ENCODE measurements around the gene FSHB. TPM values are rescaled to one million over a fixed set of nuclear protein-coding genes. Genes with fewer than 3 reads are reported as not detected.

Gene FSHB
- total and polyA plus RNA-seq, 2 of the 8 experiments (the other 6 are each of a cell fraction or from before 2014, with no cell fraction given) = not detected

DNA sequence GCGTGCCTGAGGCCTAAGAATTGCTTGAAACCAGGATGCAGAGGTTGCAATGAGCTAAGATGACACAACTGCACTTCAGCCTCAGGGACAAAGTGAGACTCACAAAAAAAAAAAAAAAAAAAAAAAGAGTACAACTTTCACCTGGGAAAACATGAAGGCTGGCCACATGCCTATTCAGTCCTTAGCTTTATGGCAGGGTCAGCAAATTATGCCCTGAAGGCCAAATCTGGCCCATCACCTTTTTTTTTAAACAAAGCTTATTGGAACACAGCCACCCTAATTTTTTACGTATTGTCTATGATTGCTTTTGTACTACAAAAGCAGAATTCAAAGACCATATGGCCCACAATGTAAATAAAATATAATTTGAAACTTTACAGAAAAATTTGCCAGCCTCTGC lies 8.2 kb downstream of the FSHB start:
- Histone ChIP-seq H3K4ac (replicated peaks; ENCODE audit: insufficient read length, low read depth, low read length) (no peak overlapping the region), H3K23ac (ENCODE audit: insufficient read length) (no peak overlapping the region), H3K27ac (ENCODE audit: low read depth, low read length) (no peak overlapping the region), H3K79me2 (ENCODE audit: control insufficient read depth in 1 of 2, insufficient read depth in 2 of 2, low read length in 2 of 2) (no peaks in the 10 kb centered on the region), H3K27me3 (replicated peaks in 1 of 4; ENCODE audit: control insufficient read depth in 3 of 4, extremely low read depth in 1 of 4, insufficient read depth in 3 of 4, low read length in 3 of 4) (no peaks in the 10 kb centered on the region), H3K9ac (replicated peaks in 1 of 4; ENCODE audit: extremely low read depth in 1 of 4, low read depth in 3 of 4, low read length in 3 of 4) (no peak overlapping the region), H3K56ac (replicated peaks; ENCODE audit: insufficient read length, low read depth, low read length) (no peak overlapping the region), H3K9me3 (ENCODE audit: insufficient read depth in 2 of 2, low read depth in 1 of 2, low read length in 1 of 2) (no peaks in the 10 kb centered on the region; a peak in 1 of 4 replicates), H2AFZ (ENCODE audit: low read length) (no peak overlapping the region), H4K20me1 (replicated peaks in 1 of 2; ENCODE audit: control insufficient read depth in 1 of 2, insufficient read depth in 2 of 2, low read length in 2 of 2) (no peaks in the 10 kb centered on the region), H3K4me2 (ENCODE audit: insufficient read depth in 1 of 2, low read depth in 2 of 2, low read length in 2 of 2) (no peak overlapping the region), H3K4me3 (ENCODE audit: extremely low read depth in 1 of 4, insufficient read depth in 2 of 4, low read depth in 3 of 4, low read length in 4 of 4) (no peak overlapping the region), H2BK12ac (ENCODE audit: low read depth, low read length) (no peak overlapping the region), H4K91ac (replicated peaks; ENCODE audit: insufficient read length, low read length) (no peak overlapping the region), H2BK15ac (ENCODE audit: low read length) (no peak overlapping the region), H4K8ac (ENCODE audit: extremely low read depth, insufficient read depth, low read length) (no peak overlapping the region), H2AK5ac (ENCODE audit: low read depth, low read length) (no peak overlapping the region), H3K18ac (ENCODE audit: extremely low read depth, low read length) (no peak overlapping the region), H3K14ac (ENCODE audit: insufficient read length) (no peak overlapping the region), H3K23me2 (ENCODE audit: low read depth, low read length) (no peaks in the 10 kb centered on the region), H2BK5ac (ENCODE audit: low read depth, low read length) (no peak overlapping the region), H2BK20ac (ENCODE audit: low read length) (no peak overlapping the region), H3K79me1 (ENCODE audit: low read depth, low read length) (no peaks in the 10 kb centered on the region), H2BK120ac (replicated peaks; ENCODE audit: low read depth, low read length) (no peak overlapping the region), H3K4me1 (replicated peaks in 1 of 4; ENCODE audit: control insufficient read depth in 3 of 4, insufficient read depth in 4 of 4, low read length in 3 of 4) (no peaks in the 10 kb centered on the region), H4K5ac (ENCODE audit: insufficient read length, low read depth, low read length) (no peak overlapping the region), H3K36me3 (ENCODE audit: control insufficient read depth in 2 of 4, insufficient read depth in 4 of 4, low read length in 3 of 4) (no peaks in the 10 kb centered on the region)
- POLR2A ChIA-PET (ENCODE audit: partially characterized antibody) = no interaction called here
- no peak for FAIRE-seq
- DNase-seq (ENCODE audit: low read depth in 1 of 2, low spot score in 2 of 2) = no peak
- 85% methylated on average over 2 of the region's 2 CpGs; no CpG with 5 or more reads in 1 of the 2 experiments for WGBS, 2 experiments (ENCODE audit: extremely low coverage in 1 of 2, insufficient coverage in 1 of 2, insufficient read length in 1 of 2, insufficient replicate concordance in 2 of 2, low coverage in 1 of 2, low lambda C conversion rate in 2 of 2, missing lambda C conversion rate in 1 of 2)
- CTCF ChIA-PET (ENCODE audit: partially characterized antibody) = interaction anchor here (0.6 to 1.1 kb wide), 4 partner anchors 43 to 1487 kb away, joined by 3 read pairs; no protein-coding TSS in a partner anchor
- TF ChIP-seq CBX8 (IDR thresholded peaks at IDR 0.05; ENCODE audit: borderline replicate concordance, low read depth, low read length) = no peak
- TF ChIP-seq MAFK (IDR thresholded peaks at IDR 0.05; ENCODE audit: low read depth, low read length) = no peak
- TF ChIP-seq CHD2 (IDR thresholded peaks at IDR 0.05; ENCODE audit: low read length) = no peak

Data from H1 (cell line).